ENCODE data around the gene CRKL.
"Not testable (repeated sequence)": the region's sequence is repeated elsewhere in the genome, so short reads cannot be mapped to it uniquely, and the experiment has no call there.

Gene CRKL

GRCh38 chr22:20887375-20887774 lies 29.8 kb upstream of the CRKL start:
- no peak overlapping the region for H3K4me3 ChIP-seq (replicated peaks; ENCODE audit: low read depth, low read length)
- no peak for TF ChIP-seq CTCF (IDR thresholded peaks at IDR 0.05; ENCODE audit: low read length, missing control alignments)
- no peak for DNase-seq (ENCODE audit: low read depth)

- DNase-seq (ENCODE audit: low read depth) = no peak
- H3K4me3 ChIP-seq (replicated peaks; ENCODE audit: low read depth, low read length) = no peak overlapping the region
- no peak for TF ChIP-seq CTCF (IDR thresholded peaks at IDR 0.05; ENCODE audit: low read length, missing control alignments)
Observed at GRCh38 chr22:20889025-20889704, 28.0 kb upstream of the CRKL start.

- no peak overlapping the region for H3K4me3 ChIP-seq (replicated peaks; ENCODE audit: low read depth, low read length)
Observed at GRCh38 chr22:20889904-20890540, 27.2 kb upstream of the CRKL start.

GRCh38 chr22:20890975-20891374 lies 26.2 kb upstream of the CRKL start:
- no peak for TF ChIP-seq CTCF (IDR thresholded peaks at IDR 0.05; ENCODE audit: low read length, missing control alignments)

More at GRCh38 chr22:20889904-20890540, 27.2 kb upstream of the CRKL start:
- no peak for DNase-seq (ENCODE audit: low read depth)
- TF ChIP-seq CTCF (IDR thresholded peaks at IDR 0.05; ENCODE audit: low read length, missing control alignments) = no peak

GRCh38 chr22:20897737-20898136 lies 19.5 kb upstream of the CRKL start:
- not testable (repeated sequence) for DNase-seq (ENCODE audit: low read depth); H3K4me3 ChIP-seq (replicated peaks; ENCODE audit: low read depth, low read length)

More at GRCh38 chr22:20890975-20891374, 26.2 kb upstream of the CRKL start:
- no peak for DNase-seq (ENCODE audit: low read depth)
- no peak overlapping the region for H3K4me3 ChIP-seq (replicated peaks; ENCODE audit: low read depth, low read length)

GRCh38 chr22:20899827-20900423 lies 17.3 kb upstream of the CRKL start:
- DNase-seq (ENCODE audit: low read depth) = no peak
- no peak for TF ChIP-seq CTCF (IDR thresholded peaks at IDR 0.05; ENCODE audit: low read length, missing control alignments)
- no peak overlapping the region for H3K4me3 ChIP-seq (replicated peaks; ENCODE audit: low read depth, low read length)

- DNase-seq (ENCODE audit: low read depth); H3K4me3 ChIP-seq (replicated peaks; ENCODE audit: low read depth, low read length): not testable (repeated sequence)
Observed at GRCh38 chr22:20901093-20902033, 15.8 kb upstream of the CRKL start.
